Kidney epithelial cell (primary cell): ENCODE data around the gene KLF1. TPM values are rescaled to one million over a fixed set of nuclear protein-coding genes. Genes with fewer than 3 reads are reported as not detected.

Experiments
- DNase-seq: peaks from one replicate; pipeline ENCODE4 v3.0.0-alpha.2; 2010; ENCODE audit warnings: low read depth
- H3K27me3 ChIP-seq: 2 replicates; pipeline ENCODE4 v1.6.0; 2011; ENCODE audit warnings: low read length; ENCODE audit not compliant: control insufficient read depth, insufficient read depth
- H3K36me3 ChIP-seq: 2 replicates; pipeline ENCODE4 v1.5.1; 2011; ENCODE audit warnings: low read length; ENCODE audit not compliant: control insufficient read depth, insufficient read depth
- H3K4me3 ChIP-seq: 2 replicates; pipeline ENCODE4 v1.5.1; 2011; ENCODE audit warnings: low read depth, mild to moderate bottlenecking, control low read depth, low read length
- total RNA-seq: library from RNA; depleted of rRNA; stranded (reverse); fragments of >200 nt; gene quantifications from 2 replicates; pipeline ENCODE4 v1.2.3, GENCODE V29; 2015
- TF ChIP-seq, protein P1 (sequence below): IDR thresholded peaks from 2 replicates; pipeline ENCODE4 v1.5.1; 2011; ENCODE audit warnings: mild to moderate bottlenecking, moderate library complexity, low read length, control low read depth, inconsistent platforms; ENCODE audit not compliant: insufficient read depth, poor library complexity, severe bottlenecking

The KLF1 gene
- total RNA-seq, 1 donor from 2014 or later = not detected

DNA sequence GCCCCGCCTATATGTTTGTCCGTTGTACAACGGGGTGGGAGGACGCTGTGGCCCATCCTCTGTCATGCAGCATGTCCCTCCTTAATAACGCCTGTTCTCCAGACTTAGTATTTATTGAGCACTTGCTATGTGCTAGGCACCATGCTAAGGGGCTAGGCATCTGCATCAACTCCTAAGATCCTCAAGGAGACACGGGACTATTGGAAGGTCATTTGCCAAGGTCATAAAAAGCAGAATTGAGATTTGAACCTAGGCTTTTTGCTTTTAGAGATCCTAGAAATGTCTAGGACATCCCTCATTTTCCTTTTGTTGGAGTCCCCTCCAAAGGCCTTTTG is 50.5 kb downstream of the KLF1 start:
- no peaks in the 10 kb centered on the region for H3K36me3 ChIP-seq
- peaks cover 81% of the 10 kb centered on the region for H3K27me3 ChIP-seq
- TF ChIP-seq, protein P1, sequence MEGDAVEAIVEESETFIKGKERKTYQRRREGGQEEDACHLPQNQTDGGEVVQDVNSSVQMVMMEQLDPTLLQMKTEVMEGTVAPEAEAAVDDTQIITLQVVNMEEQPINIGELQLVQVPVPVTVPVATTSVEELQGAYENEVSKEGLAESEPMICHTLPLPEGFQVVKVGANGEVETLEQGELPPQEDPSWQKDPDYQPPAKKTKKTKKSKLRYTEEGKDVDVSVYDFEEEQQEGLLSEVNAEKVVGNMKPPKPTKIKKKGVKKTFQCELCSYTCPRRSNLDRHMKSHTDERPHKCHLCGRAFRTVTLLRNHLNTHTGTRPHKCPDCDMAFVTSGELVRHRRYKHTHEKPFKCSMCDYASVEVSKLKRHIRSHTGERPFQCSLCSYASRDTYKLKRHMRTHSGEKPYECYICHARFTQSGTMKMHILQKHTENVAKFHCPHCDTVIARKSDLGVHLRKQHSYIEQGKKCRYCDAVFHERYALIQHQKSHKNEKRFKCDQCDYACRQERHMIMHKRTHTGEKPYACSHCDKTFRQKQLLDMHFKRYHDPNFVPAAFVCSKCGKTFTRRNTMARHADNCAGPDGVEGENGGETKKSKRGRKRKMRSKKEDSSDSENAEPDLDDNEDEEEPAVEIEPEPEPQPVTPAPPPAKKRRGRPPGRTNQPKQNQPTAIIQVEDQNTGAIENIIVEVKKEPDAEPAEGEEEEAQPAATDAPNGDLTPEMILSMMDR = no peak
- no peak for DNase-seq
- H3K4me3 ChIP-seq = no peak overlapping the region

DNA sequence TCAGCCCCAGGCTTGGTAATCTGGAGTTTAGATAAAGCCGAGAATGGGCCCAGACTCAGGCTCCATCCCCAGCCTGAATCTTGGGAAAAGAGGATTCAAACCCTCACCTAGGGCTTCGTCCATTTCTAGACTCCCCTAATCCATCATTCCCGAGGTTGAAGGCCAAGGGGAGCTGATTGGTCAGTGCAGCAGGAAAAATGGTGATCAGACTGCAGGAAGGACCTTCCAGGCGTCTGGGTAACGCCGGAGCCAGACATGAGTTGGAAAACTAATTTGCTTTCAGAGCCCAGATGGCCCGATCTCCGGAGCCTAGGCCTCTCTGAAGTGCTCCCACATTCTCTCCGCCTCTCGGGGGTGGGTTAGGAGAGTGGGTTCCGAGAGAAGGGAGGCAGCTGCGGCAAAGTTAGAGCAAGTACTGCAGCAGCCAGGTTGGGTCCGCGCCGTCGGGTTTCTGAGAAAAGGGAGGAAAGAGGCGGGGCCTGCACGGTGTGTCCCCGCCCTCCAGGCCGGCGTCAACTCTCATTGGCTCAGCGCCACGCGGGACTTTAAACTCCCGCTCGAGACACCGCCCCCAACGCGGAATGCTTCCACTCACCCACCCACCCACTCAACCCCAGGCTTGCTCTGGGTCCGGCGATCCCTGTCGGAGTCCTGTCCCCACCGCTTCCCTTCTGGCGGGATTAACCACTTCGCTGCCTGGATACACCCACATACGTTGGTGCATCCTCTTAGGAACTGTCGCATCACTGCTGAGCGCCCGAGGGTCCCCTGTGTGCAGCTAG is 51.8 kb downstream of the KLF1 start:
- no peak for DNase-seq
- no peak overlapping the region for H3K4me3 ChIP-seq
- H3K27me3 ChIP-seq = peaks cover 76% of the 10 kb centered on the region
- TF ChIP-seq, protein P1 = no peak
- H3K36me3 ChIP-seq = no peaks in the 10 kb centered on the region

DNA sequence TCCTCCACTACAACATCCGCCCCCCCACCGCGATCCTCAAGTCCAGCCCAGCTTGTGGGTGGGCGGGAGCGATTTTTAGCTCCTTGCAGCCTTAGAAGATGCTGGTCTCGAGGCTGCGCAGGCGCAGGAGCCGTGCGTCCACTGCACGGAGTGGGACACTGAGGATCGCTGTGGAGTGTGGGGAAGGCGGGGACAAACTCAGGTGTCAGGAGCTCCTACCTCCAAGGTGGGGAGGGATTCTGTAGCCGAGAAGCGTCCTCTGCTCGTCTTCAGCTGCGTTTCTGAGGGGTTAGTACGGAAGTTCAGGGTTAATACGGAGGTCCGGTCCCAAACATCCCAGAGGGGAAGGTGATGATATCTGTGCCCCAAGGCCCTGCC is 52.4 kb downstream of the KLF1 start, which contains the start of gene RTBDN:
RTBDN (minus strand) TSS at position 14 of the 378 bp plus-strand sequence. CDS start 4,600 bp downstream, outside the sequence.
- TF ChIP-seq, protein P1 = no peak
- peaks cover 77% of the 10 kb centered on the region for H3K27me3 ChIP-seq
- no peak for DNase-seq
- peak within 1 kb of the TSS; percentile 41 for H3K4me3 ChIP-seq
- H3K36me3 ChIP-seq = no peaks in the 10 kb centered on the region

Other genes starting within 250 kb of the KLF1 start
- 92.8 and 141 TPM in 2 replicates for gene MAN2B1, start 220.5 kb downstream of the KLF1 start, total RNA-seq
- gene WDR83, start 220.4 kb downstream of the KLF1 start, total RNA-seq = 15.7 and 16.6 TPM in 2 replicates
- gene DHPS, start 205.3 kb downstream of the KLF1 start, total RNA-seq = 109 and 127 TPM in 2 replicates
- not detected in 2 replicates for gene GNG14, start 199.2 kb downstream of the KLF1 start, total RNA-seq
- 19.0 and 20.7 TPM in 2 replicates for gene FBXW9, start 190.6 kb downstream of the KLF1 start, total RNA-seq
- 27.1 and 40.2 TPM in 2 replicates for gene TNPO2, start 163.3 kb downstream of the KLF1 start, total RNA-seq
- gene TRIR, start 152.5 kb downstream of the KLF1 start, total RNA-seq = 368 and 443 TPM in 2 replicates
- gene GET3, start 149.7 kb downstream of the KLF1 start, total RNA-seq = 146 and 148 TPM in 2 replicates
- gene BEST2, start 135.4 kb downstream of the KLF1 start, total RNA-seq = not detected in 2 replicates
- gene HOOK2, start 111.6 kb downstream of the KLF1 start, total RNA-seq = 38.7 and 44.1 TPM in 2 replicates
- gene JUNB, start 95.7 kb downstream of the KLF1 start, total RNA-seq = 395 and 431 TPM in 2 replicates
- 366 and 396 TPM in 2 replicates for gene PRDX2, start 85.4 kb downstream of the KLF1 start, total RNA-seq
- gene THSD8, start 85.1 kb downstream of the KLF1 start, total RNA-seq = not detected in 2 replicates
- gene RNASEH2A, start 80.6 kb downstream of the KLF1 start, total RNA-seq = 17.0 and 24.8 TPM in 2 replicates
- 0.21 TPM in 1 of 2 replicates, not detected in the other for gene RTBDN, start 52.6 kb downstream of the KLF1 start, total RNA-seq
- gene MAST1, start 48.7 kb downstream of the KLF1 start, total RNA-seq = 0.88 and 2.4 TPM in 2 replicates
- 38.5 and 44.4 TPM in 2 replicates for gene DNASE2, start 5.8 kb downstream of the KLF1 start, total RNA-seq
- 35.2 and 43.9 TPM in 2 replicates for gene GCDH, start 4.0 kb upstream of the KLF1 start, total RNA-seq
- 0.13 and 0.48 TPM in 2 replicates for gene SYCE2, start 32.1 kb upstream of the KLF1 start, total RNA-seq
- 90.6 and 93.7 TPM in 2 replicates for gene FARSA, start 46.5 kb upstream of the KLF1 start, total RNA-seq
- gene CALR, start 51.4 kb upstream of the KLF1 start, total RNA-seq = 936 and 958 TPM in 2 replicates
- 138 and 146 TPM in 2 replicates for gene RAD23A, start 58.7 kb upstream of the KLF1 start, total RNA-seq
- 60.1 and 78.0 TPM in 2 replicates for gene GADD45GIP1, start 70.0 kb upstream of the KLF1 start, total RNA-seq
- gene DAND5, start 82.4 kb upstream of the KLF1 start, total RNA-seq = not detected in 2 replicates
- 6.7 and 9.7 TPM in 2 replicates for gene NFIX, start 108.3 kb upstream of the KLF1 start, total RNA-seq
- gene LYL1, start 215.7 kb upstream of the KLF1 start, total RNA-seq = 3.3 and 5.3 TPM in 2 replicates
- gene TRMT1, start 229.5 kb upstream of the KLF1 start, total RNA-seq = 69.4 and 74.7 TPM in 2 replicates
- 66.1 and 87.8 TPM in 2 replicates for gene NACC1, start 231.1 kb upstream of the KLF1 start, total RNA-seq